Progenitor cell of endocrine pancreas (in vitro differentiated cells): ENCODE results near the gene DGKZ. TPM values are rescaled to one million over a fixed set of nuclear protein-coding genes. Genes with fewer than 3 reads are reported as not detected.
A peak's percentile ranks its signal among the peaks of the same experiment; 100 is the strongest.

Experiments used
- DNase-seq: peaks from one replicate; pipeline ENCODE4 v3.0.0; 2021; ENCODE audit warnings: low spot score; ENCODE audit not compliant: unreplicated experiment
- H3K27ac Mint-ChIP-seq: 2 replicates; pipeline ENCODE4 v1.8.0; 2021; ENCODE audit warnings: mild to moderate bottlenecking, moderate library complexity, mixed read lengths
- H3K27me3 Mint-ChIP-seq: 2 replicates; pipeline ENCODE4 v1.8.0; 2021; ENCODE audit warnings: mixed read lengths
- H3K36me3 Mint-ChIP-seq: 2 replicates; pipeline ENCODE4 v1.8.0; 2022; ENCODE audit warnings: mixed read lengths; ENCODE audit not compliant: insufficient read depth
- H3K4me1 Mint-ChIP-seq: 2 replicates; pipeline ENCODE4 v1.8.0; 2021; ENCODE audit warnings: low read depth, mixed read lengths
- H3K4me3 Mint-ChIP-seq: 2 replicates; pipeline ENCODE4 v1.8.0; 2021; ENCODE audit warnings: low read depth, mild to moderate bottlenecking, moderate library complexity, mixed read lengths
- H3K9me3 Mint-ChIP-seq: 2 replicates; pipeline ENCODE4 v1.8.0; 2021; ENCODE audit warnings: low read depth, mixed read lengths
- CTCF ChIP-seq: fragments of 200-600 bp; sonication (generic); IDR thresholded peaks from one replicate; pipeline ENCODE4 v1.5.0; 2021; ENCODE audit warnings: antibody characterized with exemption, mild to moderate bottlenecking; ENCODE audit not compliant: unreplicated experiment
- total RNA-seq: library from RNA; stranded (reverse); gene quantifications from 2 replicates; pipeline ENCODE4 v1.2.1, GENCODE V29; 2021

The DGKZ gene
- total RNA-seq, 1 donor from 2014 or later, result 58.3 TPM

- Mint-ChIP-seq H3K27ac (no peak overlapping the region), H3K4me1 (peaks cover 13% of the 10 kb centered on the region)
Measured at GRCh38 chr11:46364791-46365190, 17.5 kb downstream of the DGKZ start.

GRCh38 chr11:46366260-46366659, 19.0 kb downstream of the DGKZ start:
- Mint-ChIP-seq H3K4me3 (no peak overlapping the region), H3K9me3 (no peaks in the 10 kb centered on the region), H3K27me3 (no peaks in the 10 kb centered on the region), H3K36me3 (peaks cover 4% of the 10 kb centered on the region), H3K27ac (no peak overlapping the region), H3K4me1 (peaks cover 10% of the 10 kb centered on the region)
- TF ChIP-seq CTCF, result no peak
- DNase-seq, result no peak

More at GRCh38 chr11:46364791-46365190, 17.5 kb downstream of the DGKZ start:
- no peak for TF ChIP-seq CTCF
- no peak for DNase-seq
- peaks cover 4% of the 10 kb centered on the region for H3K36me3 Mint-ChIP-seq
- H3K9me3 Mint-ChIP-seq, result no peaks in the 10 kb centered on the region
- no peak overlapping the region for H3K4me3 Mint-ChIP-seq
- H3K27me3 Mint-ChIP-seq, result no peaks in the 10 kb centered on the region

DNA sequence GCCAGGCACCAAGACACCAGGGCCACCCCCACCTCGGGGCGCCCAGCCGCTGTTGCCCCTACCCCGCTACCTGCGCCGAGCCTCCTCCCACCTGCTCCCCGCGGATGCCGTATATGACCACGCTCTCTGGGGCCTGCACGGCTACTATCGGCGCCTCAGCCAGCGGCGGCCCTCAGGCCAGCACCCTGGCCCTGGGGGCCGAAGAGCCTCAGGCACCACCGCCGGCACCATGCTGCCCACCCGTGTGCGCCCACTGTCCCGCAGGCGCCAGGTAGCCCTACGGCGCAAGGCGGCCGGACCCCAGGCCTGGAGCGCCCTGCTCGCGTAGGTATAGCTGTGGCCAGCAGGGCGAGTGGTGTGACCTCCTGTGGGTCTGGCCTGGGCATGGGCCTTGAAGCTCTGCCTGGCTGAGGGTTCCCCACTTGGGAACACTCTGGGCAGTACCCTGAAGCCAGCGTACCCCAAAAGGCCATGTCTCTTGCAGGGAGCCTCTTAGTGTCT, 19.4 kb downstream of the DGKZ start:
- H3K27me3 Mint-ChIP-seq, result no peaks in the 10 kb centered on the region
- no peak for TF ChIP-seq CTCF
- H3K9me3 Mint-ChIP-seq, result no peaks in the 10 kb centered on the region
- H3K4me3 Mint-ChIP-seq, result no peak overlapping the region
- H3K27ac Mint-ChIP-seq, result no peak overlapping the region
- DNase-seq, result no peak
- peaks cover 4% of the 10 kb centered on the region for H3K36me3 Mint-ChIP-seq
- peaks cover 9% of the 10 kb centered on the region for H3K4me1 Mint-ChIP-seq

DNA sequence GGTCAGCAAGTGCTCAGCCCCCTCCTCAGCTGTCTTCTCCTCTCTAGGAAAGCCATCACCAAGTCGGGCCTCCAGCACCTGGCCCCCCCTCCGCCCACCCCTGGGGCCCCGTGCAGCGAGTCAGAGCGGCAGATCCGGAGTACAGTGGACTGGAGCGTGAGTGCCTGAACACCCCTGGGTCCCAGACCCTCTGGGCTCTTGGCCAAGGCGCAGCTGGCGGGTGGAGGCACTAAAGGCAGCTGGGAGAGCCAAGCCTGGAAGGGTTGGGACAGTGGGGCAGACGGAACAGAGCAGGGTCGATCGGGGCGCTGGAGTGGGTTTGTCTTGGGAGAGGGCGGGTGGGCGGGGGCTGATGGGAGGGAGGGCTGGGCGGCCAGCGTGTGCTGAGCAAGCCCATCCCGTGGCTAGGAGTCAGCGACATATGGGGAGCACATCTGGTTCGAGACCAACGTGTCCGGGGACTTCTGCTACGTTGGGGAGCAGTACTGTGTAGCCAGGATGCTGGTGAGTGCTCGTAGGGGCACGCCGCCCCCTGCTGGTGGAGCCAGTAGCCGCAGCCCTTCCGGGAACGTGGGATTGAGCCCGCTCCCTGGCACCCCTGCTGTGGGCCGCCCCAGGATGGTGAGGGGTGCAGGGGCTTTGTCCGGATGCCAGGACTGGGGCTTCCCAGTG, 20.1 kb downstream of the DGKZ start:
- H3K36me3 Mint-ChIP-seq, result peaks cover 4% of the 10 kb centered on the region

DNA sequence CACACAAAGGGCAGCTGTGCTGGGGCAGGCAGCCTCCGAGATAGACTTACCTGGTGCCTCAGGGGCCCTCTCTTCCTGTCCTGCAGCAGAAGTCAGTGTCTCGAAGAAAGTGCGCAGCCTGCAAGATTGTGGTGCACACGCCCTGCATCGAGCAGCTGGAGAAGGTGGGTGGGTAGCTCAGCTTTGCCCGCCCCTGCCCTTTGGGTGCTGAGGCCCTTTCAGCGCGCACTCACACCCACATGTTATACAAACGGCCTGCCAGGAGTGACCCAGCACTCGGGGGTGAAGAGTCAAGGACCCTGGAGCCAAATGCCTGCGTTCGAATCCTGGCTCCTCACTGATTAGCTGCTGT, 20.6 kb downstream of the DGKZ start:
- no peak for DNase-seq
- H3K27me3 Mint-ChIP-seq, result no peaks in the 10 kb centered on the region
- no peak for TF ChIP-seq CTCF
- H3K4me1 Mint-ChIP-seq, result peaks cover 7% of the 10 kb centered on the region
- H3K4me3 Mint-ChIP-seq, result no peak overlapping the region
- H3K27ac Mint-ChIP-seq, result no peak overlapping the region
- no peaks in the 10 kb centered on the region for H3K9me3 Mint-ChIP-seq
- H3K36me3 Mint-ChIP-seq, result peaks cover 4% of the 10 kb centered on the region

More for the DNA sequence above, 20.1 kb downstream of the DGKZ start:
- peak; percentile 67 for DNase-seq
- no peak overlapping the region for H3K4me3 Mint-ChIP-seq
- no peak overlapping the region for H3K27ac Mint-ChIP-seq
- peak; percentile 92 for TF ChIP-seq CTCF
- H3K4me1 Mint-ChIP-seq, result peaks cover 9% of the 10 kb centered on the region
- no peaks in the 10 kb centered on the region for H3K27me3 Mint-ChIP-seq
- no peaks in the 10 kb centered on the region for H3K9me3 Mint-ChIP-seq
